SU-DHL-6 (cell line): Measurements from ENCODE around the gene MIGA1.
A peak's percentile ranks its signal among the peaks of the same experiment; 100 is the strongest.

Source experiments
- H2AFZ ChIP-seq: fragments of 200-600 bp; sonication (generic); 2 replicates; pipeline ENCODE4 v1.6.1; 2014; ENCODE audit warnings: low read depth, mild to moderate bottlenecking, moderate library complexity, mixed read lengths, antibody characterized with exemption, low read length; ENCODE audit not compliant: severe bottlenecking
- H3F3A ChIP-seq: fragments of 200-600 bp; shearing (Covaris generic); 2 replicates; pipeline ENCODE4 v1.6.0; 2016; ENCODE audit warnings: antibody characterized with exemption, mild to moderate bottlenecking; ENCODE audit not compliant: insufficient read depth
- H3K27ac ChIP-seq: fragments of 200-600 bp; sonication (generic); 2 replicates; pipeline ENCODE4 v1.5.1; 2016; ENCODE audit warnings: low read depth, mild to moderate bottlenecking, low read length, moderate library complexity, mixed read lengths
- H3K27me3 ChIP-seq: fragments of 200-600 bp; sonication (generic), shearing (Covaris generic); 2 replicates; pipeline ENCODE4 v1.6.0; 2014; ENCODE audit warnings: mild to moderate bottlenecking, low read length
- H3K36me3 ChIP-seq: fragments of 200-600 bp; sonication (generic); 2 replicates; pipeline ENCODE4 v1.6.1; 2014; ENCODE audit warnings: mild to moderate bottlenecking, low read length, mixed read lengths
- H3K4me2 ChIP-seq: fragments of 300-600, 200-600 bp; shearing (Covaris generic), sonication (generic); 2 replicates; pipeline ENCODE4 v1.6.0; 2014; ENCODE audit warnings: low read length, low read depth, mild to moderate bottlenecking; ENCODE audit not compliant: poor library complexity, severe bottlenecking
- H3K4me3 ChIP-seq: fragments of 200-600 bp; sonication (generic); 2 replicates; pipeline ENCODE4 v1.5.1; 2014; ENCODE audit warnings: antibody characterized with exemption, low read length, mild to moderate bottlenecking, mixed read lengths; ENCODE audit not compliant: insufficient read depth, poor library complexity, severe bottlenecking
- H3K79me2 ChIP-seq: fragments of 200-600 bp; sonication (generic); 2 replicates; pipeline ENCODE4 v1.6.1; 2014; ENCODE audit warnings: mild to moderate bottlenecking, low read length, moderate library complexity; ENCODE audit not compliant: insufficient read depth
- H3K9ac ChIP-seq: fragments of 200-600 bp; sonication (generic); 2 replicates; pipeline ENCODE4 v1.7.0; 2014; ENCODE audit warnings: mild to moderate bottlenecking, low read length
- H3K9me2 ChIP-seq: fragments of 200-600 bp; sonication (generic); replicated peaks from 2 replicates; pipeline ENCODE4 v1.6.1; 2014; ENCODE audit warnings: low read length; ENCODE audit not compliant: insufficient read depth
- H3K9me3 ChIP-seq: fragments of 200-600 bp; sonication (generic); 2 replicates; pipeline ENCODE4 v1.6.1; 2014; ENCODE audit warnings: low read length, mixed read lengths; ENCODE audit not compliant: insufficient read depth
- H4K20me1 ChIP-seq: fragments of 200-600 bp; sonication (generic); 2 replicates; pipeline ENCODE4 v1.6.1; 2014; ENCODE audit warnings: low read depth, mild to moderate bottlenecking, antibody characterized with exemption, low read length, moderate library complexity, mixed read lengths
- EZH2phosphoT487 ChIP-seq: fragments of 200-600 bp; sonication (generic), shearing (Covaris generic); conservative IDR thresholded peaks from 2 replicates; pipeline ENCODE4 v1.6.1; 2018; ENCODE audit warnings: mild to moderate bottlenecking, antibody characterized with exemption, low read length, moderate library complexity, mixed read lengths
- TF ChIP-seq, protein P1 (sequence below): fragments of 200-600 bp; sonication (generic); IDR thresholded peaks from one replicate; pipeline ENCODE4 v1.5.1; 2017; ENCODE audit warnings: antibody characterized with exemption, mild to moderate bottlenecking, low read length, moderate library complexity; ENCODE audit not compliant: insufficient read depth, poor library complexity, severe bottlenecking

The MIGA1 gene

GRCh38 chr1:77847621-77848080, 68.2 kb downstream of the MIGA1 start:
- Histone ChIP-seq H3K27ac (peak overlapping the region; percentile 91), H3K9ac (peak overlapping the region; percentile 55), H3K9me2 (no peaks in the 10 kb centered on the region), H3K9me3 (no peaks in the 10 kb centered on the region), H3K79me2 (no peaks in the 10 kb centered on the region), H3K36me3 (0 out of 2 replicates have a peak, but pooled peaks cover 6% of the 10 kb centered on the region), H3K27me3 (no peaks in the 10 kb centered on the region), H3F3A (peaks cover 36% of the 10 kb centered on the region), H4K20me1 (no peaks in the 10 kb centered on the region), H2AFZ (peak overlapping the region; percentile 3), H3K4me3 (peak overlapping the region; percentile 43), H3K4me2 (peak overlapping the region; percentile 73)
- TF ChIP-seq EZH2phosphoT487: no peak

GRCh38 chr1:77850082-77850481, 70.6 kb downstream of the MIGA1 start:
- no peak overlapping the region for H3K4me2 ChIP-seq
- H3K79me2 ChIP-seq: no peaks in the 10 kb centered on the region
- H3K36me3 ChIP-seq: 0 out of 2 replicates have a peak, but pooled peaks cover 5% of the 10 kb centered on the region

DNA sequence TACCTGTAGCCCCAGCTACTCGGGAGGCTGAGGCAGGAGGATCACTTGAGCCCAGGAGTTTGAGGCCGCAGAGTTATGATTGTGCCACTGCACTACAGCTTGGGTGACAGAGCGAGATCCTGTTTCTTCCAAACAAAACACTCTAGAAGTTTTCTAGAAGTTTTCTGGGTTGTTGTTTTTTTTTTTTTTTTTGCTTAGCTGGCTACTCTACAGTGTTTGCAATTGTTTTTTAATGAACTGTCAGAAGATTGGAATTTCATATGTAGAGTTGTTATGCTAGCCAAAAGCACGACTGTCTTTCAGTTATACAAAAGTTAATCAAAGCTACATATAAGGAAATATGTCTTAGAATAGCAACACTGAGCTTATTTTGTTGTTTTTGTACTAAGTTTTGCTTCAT, 78.1 kb downstream of the MIGA1 start:
- no peak overlapping the region for H2AFZ ChIP-seq
- H3K36me3 ChIP-seq: no peaks in the 10 kb centered on the region
- H3K9me3 ChIP-seq: no peaks in the 10 kb centered on the region; the same call in 1 of the 2 replicates
- H3F3A ChIP-seq: no peaks in the 10 kb centered on the region
- no peak overlapping the region for H3K4me2 ChIP-seq
- no peaks in the 10 kb centered on the region for H3K79me2 ChIP-seq
- no peak overlapping the region for H3K9ac ChIP-seq
- H3K4me3 ChIP-seq: no peak overlapping the region
- H3K27ac ChIP-seq: no peak overlapping the region
- no peaks in the 10 kb centered on the region for H4K20me1 ChIP-seq
- TF ChIP-seq, protein P1, sequence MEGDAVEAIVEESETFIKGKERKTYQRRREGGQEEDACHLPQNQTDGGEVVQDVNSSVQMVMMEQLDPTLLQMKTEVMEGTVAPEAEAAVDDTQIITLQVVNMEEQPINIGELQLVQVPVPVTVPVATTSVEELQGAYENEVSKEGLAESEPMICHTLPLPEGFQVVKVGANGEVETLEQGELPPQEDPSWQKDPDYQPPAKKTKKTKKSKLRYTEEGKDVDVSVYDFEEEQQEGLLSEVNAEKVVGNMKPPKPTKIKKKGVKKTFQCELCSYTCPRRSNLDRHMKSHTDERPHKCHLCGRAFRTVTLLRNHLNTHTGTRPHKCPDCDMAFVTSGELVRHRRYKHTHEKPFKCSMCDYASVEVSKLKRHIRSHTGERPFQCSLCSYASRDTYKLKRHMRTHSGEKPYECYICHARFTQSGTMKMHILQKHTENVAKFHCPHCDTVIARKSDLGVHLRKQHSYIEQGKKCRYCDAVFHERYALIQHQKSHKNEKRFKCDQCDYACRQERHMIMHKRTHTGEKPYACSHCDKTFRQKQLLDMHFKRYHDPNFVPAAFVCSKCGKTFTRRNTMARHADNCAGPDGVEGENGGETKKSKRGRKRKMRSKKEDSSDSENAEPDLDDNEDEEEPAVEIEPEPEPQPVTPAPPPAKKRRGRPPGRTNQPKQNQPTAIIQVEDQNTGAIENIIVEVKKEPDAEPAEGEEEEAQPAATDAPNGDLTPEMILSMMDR: no peak
- no peak for TF ChIP-seq EZH2phosphoT487
- H3K9me2 ChIP-seq: no peaks in the 10 kb centered on the region
- H3K27me3 ChIP-seq: no peaks in the 10 kb centered on the region

More at GRCh38 chr1:77850082-77850481, 70.6 kb downstream of the MIGA1 start:
- no peak overlapping the region for H3K4me3 ChIP-seq
- TF ChIP-seq EZH2phosphoT487: no peak
- TF ChIP-seq, protein P1: no peak
- H3K27me3 ChIP-seq: no peaks in the 10 kb centered on the region
- H3F3A ChIP-seq: peaks cover 33% of the 10 kb centered on the region
- no peaks in the 10 kb centered on the region for H3K9me2 ChIP-seq
- H4K20me1 ChIP-seq: no peaks in the 10 kb centered on the region
- H3K9ac ChIP-seq: no peak overlapping the region
- peak overlapping the region; percentile 51; the same call in 1 of the 2 replicates for H3K27ac ChIP-seq
- no peak overlapping the region for H2AFZ ChIP-seq
- no peaks in the 10 kb centered on the region for H3K9me3 ChIP-seq

GRCh38 chr1:77858725-77859124, 79.3 kb downstream of the MIGA1 start:
- no peaks in the 10 kb centered on the region for H3F3A ChIP-seq
- no peak for TF ChIP-seq EZH2phosphoT487
- TF ChIP-seq, protein P1: no peak

More at GRCh38 chr1:77858725-77859124, 79.3 kb downstream of the MIGA1 start:
- H3K79me2 ChIP-seq: no peaks in the 10 kb centered on the region
- no peaks in the 10 kb centered on the region for H4K20me1 ChIP-seq
- H3K27me3 ChIP-seq: no peaks in the 10 kb centered on the region
- H3K9ac ChIP-seq: no peak overlapping the region
- H3K4me2 ChIP-seq: no peak overlapping the region
- H3K9me3 ChIP-seq: no peaks in the 10 kb centered on the region; the same call in 1 of the 2 replicates
- no peak overlapping the region for H2AFZ ChIP-seq
- no peak overlapping the region for H3K4me3 ChIP-seq
- no peak overlapping the region for H3K27ac ChIP-seq
- H3K36me3 ChIP-seq: no peaks in the 10 kb centered on the region
- no peaks in the 10 kb centered on the region for H3K9me2 ChIP-seq
